ENCODE data around the gene SP140.
"Not testable (repeated sequence)": the region's sequence is repeated elsewhere in the genome, so short reads cannot be mapped to it uniquely, and the experiment has no call there.

Gene SP140

GRCh38 chr2:230326453-230327417, 101.2 kb downstream of the SP140 start, which contains the start of gene SP140L:
Gene SP140L (plus strand): TSS chr2:230327193. CDS start chr2:230327270, 77 bp downstream.
- DNase-seq: peak; percentile 86

GRCh38 chr2:230327418-230328154, 102.0 kb downstream of the SP140 start:
- no peak for DNase-seq

GRCh38 chr2:230328155-230328458, 102.6 kb downstream of the SP140 start:
- DNase-seq: no peak

- DNase-seq: no peak
These were observed 104.5 kb downstream of the SP140 start for GRCh38 chr2:230329946-230330605.

GRCh38 chr2:230330725-230331124, 105.2 kb downstream of the SP140 start:
- peak; percentile 7 for DNase-seq

- DNase-seq: peak; percentile 7
These were observed 109.9 kb downstream of the SP140 start for GRCh38 chr2:230335461-230335863.

- no peak for DNase-seq
These were observed 110.4 kb downstream of the SP140 start for GRCh38 chr2:230335864-230336506.

- DNase-seq: not testable (repeated sequence)
These were observed 116.5 kb downstream of the SP140 start for GRCh38 chr2:230341936-230342528.

GRCh38 chr2:230343041-230343624, 117.6 kb downstream of the SP140 start:
- DNase-seq: not testable (repeated sequence)

GRCh38 chr2:230343747-230344146, 118.2 kb downstream of the SP140 start:
- peak; percentile 17 for DNase-seq

GRCh38 chr2:230346465-230346864, 120.9 kb downstream of the SP140 start:
- DNase-seq: no peak

GRCh38 chr2:230346921-230347533, 121.5 kb downstream of the SP140 start:
- no peak for DNase-seq

GRCh38 chr2:230347659-230348305, 122.2 kb downstream of the SP140 start:
- DNase-seq: peak; percentile 10

- DNase-seq: no peak
These were observed 123.3 kb downstream of the SP140 start for GRCh38 chr2:230348787-230349186.

GRCh38 chr2:230356084-230356483, 130.5 kb downstream of the SP140 start:
- peak; percentile 13 for DNase-seq

GRCh38 chr2:230358305-230358704, 132.8 kb downstream of the SP140 start:
- DNase-seq: peak; percentile 54

GRCh38 chr2:230360028-230360427, 134.5 kb downstream of the SP140 start:
- DNase-seq: no peak

GRCh38 chr2:230362030-230362691, 136.6 kb downstream of the SP140 start:
- DNase-seq: no peak
